ENCODE results near the gene CSMD2. TPM values are rescaled to one million over a fixed set of nuclear protein-coding genes. Genes with fewer than 3 reads are reported as not detected.

Gene CSMD2
- total RNA-seq, 4 donors from 2014 or later: 8.6 TPM; not detected in 3

DNA sequence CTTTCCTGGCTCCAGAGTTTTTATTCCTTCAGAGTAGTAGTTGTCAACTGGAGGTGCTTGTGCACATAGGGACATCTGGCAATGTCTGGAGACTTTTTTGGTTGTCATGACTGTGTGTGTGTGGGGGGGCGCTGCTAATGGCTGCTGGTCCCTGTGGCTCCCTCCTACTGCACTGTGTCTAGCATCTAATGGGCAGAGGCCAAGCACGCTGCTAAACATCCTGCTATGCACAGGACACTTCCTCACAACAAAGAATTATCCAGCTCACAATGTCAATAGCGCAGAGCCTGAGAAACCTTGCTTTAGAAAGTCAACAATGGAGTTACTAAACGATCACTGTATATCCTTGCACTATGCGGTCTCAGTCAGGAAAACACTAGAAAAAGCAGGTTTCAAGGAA lies 320.9 kb downstream of the CSMD2 start:
- Histone ChIP-seq H3K4me3 (no peak overlapping the region), H3K27me3 (no peaks in the 10 kb centered on the region), H3K4me1 (no peaks in the 10 kb centered on the region), H3K27ac (no peak overlapping the region), H3K9me3 (no peaks in the 10 kb centered on the region), H3K36me3 (no peaks in the 10 kb centered on the region)
- intact Hi-C loops (cut with DNase I; ENCODE audit: low total_unique reads): no loop called here
- DNase-seq: no peak
- TF ChIP-seq CTCF (IDR thresholded peaks at IDR 0.05) (no peak), POLR2A (IDR thresholded peaks at IDR 0.05) (no peak)

DNA sequence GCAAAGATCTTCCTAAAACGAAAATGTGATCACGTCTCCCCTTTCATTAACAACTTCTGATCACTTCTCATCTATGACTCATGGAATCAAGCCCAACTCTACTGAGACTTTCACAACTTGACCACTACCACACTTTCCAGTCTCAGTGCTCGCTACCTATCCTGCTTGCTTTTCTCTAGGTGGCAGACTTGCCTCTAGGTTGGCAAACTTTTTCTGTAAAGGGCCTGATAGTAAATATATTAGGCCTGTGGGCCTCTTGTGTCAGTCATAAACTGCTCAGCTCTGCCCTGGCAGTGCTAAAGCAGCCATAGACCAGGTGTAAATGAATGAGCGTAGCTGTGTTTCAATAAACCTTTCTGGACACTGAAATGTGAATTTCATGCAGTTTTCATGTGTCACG lies 322.7 kb downstream of the CSMD2 start:
- no peaks in the 10 kb centered on the region for H3K9me3 ChIP-seq
- no peak overlapping the region for H3K27ac ChIP-seq
- DNase-seq: no peak
- H3K36me3 ChIP-seq: no peaks in the 10 kb centered on the region
- H3K27me3 ChIP-seq: no peaks in the 10 kb centered on the region
- H3K4me1 ChIP-seq: no peaks in the 10 kb centered on the region
- no peak for TF ChIP-seq CTCF (IDR thresholded peaks at IDR 0.05)
- TF ChIP-seq POLR2A (IDR thresholded peaks at IDR 0.05): no peak
- H3K4me3 ChIP-seq: no peak overlapping the region
- intact Hi-C loops (cut with DNase I; ENCODE audit: low total_unique reads): no loop called here

DNA sequence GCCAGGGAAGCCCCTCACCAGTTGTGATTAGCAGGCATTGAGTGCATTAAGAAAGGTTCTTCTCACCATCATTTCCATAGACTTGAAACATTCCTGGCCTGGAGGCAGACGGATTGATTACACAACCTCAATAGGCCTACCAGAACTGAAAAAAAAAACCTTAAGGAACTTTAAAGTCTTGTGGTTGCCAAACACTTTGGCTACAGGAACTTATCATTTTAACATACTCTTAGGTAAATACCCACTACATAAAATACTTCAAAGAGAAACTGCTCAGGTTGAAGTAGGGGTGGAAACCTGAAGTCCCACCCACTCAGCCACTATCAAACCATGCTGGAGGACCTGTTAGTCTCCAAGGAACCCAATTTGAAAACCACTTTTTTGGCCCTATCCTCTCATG lies 323.5 kb downstream of the CSMD2 start:
- Histone ChIP-seq H3K4me3 (no peak overlapping the region), H3K27ac (no peak overlapping the region), H3K4me1 (no peaks in the 10 kb centered on the region), H3K36me3 (no peaks in the 10 kb centered on the region), H3K9me3 (no peaks in the 10 kb centered on the region), H3K27me3 (no peaks in the 10 kb centered on the region)
- TF ChIP-seq CTCF (IDR thresholded peaks at IDR 0.05) (no peak), POLR2A (IDR thresholded peaks at IDR 0.05) (no peak)
- no peak for DNase-seq
- intact Hi-C loops (cut with DNase I; ENCODE audit: low total_unique reads): no loop called here

DNA sequence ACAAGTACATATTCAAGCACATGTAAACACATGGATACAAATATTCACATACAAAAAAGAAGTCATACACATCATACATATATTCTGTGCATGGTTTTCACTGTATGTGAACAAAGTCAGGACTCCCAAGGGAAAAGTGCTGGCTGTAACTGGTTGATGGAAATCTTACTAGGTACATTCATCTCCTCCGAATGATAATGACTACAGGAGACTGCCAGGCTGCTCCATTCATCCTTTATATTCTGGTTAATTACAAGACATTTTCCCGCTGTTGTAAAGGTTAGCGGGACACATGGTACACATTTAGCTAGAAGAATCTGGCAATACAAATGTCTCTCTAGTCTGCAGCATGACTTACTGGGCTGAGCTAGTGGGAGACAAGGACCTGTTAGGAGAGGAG lies 327.4 kb downstream of the CSMD2 start:
- Histone ChIP-seq H3K27ac (no peak overlapping the region), H3K4me1 (no peaks in the 10 kb centered on the region), H3K4me3 (no peak overlapping the region), H3K9me3 (no peaks in the 10 kb centered on the region), H3K36me3 (no peaks in the 10 kb centered on the region), H3K27me3 (no peaks in the 10 kb centered on the region)
- intact Hi-C loops (cut with DNase I; ENCODE audit: low total_unique reads): no loop called here
- TF ChIP-seq CTCF (IDR thresholded peaks at IDR 0.05): no peak
- TF ChIP-seq POLR2A (IDR thresholded peaks at IDR 0.05): no peak
- DNase-seq: no peak

DNA sequence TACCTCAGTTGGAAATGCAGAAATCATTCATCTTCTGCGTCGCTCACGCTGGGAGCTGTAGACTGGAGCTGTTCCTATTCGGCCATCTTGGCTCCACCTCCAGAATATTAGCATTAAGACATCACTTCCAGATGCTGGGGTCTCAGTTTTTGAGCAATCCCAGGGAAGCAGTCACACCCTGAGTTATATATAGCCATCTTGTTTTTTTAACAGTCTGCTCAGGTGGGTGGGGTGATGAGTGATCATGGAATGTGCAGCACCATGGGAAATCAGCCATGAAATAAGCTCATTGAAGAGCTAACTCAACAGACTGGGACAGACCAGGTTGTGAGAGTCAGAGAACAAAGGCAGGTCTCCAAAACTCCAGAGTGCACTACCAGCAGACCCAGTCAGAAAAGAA lies 328.1 kb downstream of the CSMD2 start:
- Histone ChIP-seq H3K36me3 (no peaks in the 10 kb centered on the region), H3K4me1 (no peaks in the 10 kb centered on the region), H3K27ac (no peak overlapping the region), H3K4me3 (no peak overlapping the region), H3K27me3 (no peaks in the 10 kb centered on the region), H3K9me3 (no peaks in the 10 kb centered on the region)
- intact Hi-C loops (cut with DNase I; ENCODE audit: low total_unique reads): no loop called here
- no peak for DNase-seq
- TF ChIP-seq POLR2A (IDR thresholded peaks at IDR 0.05) (no peak), CTCF (IDR thresholded peaks at IDR 0.05) (no peak)
